Prostate gland (tissue), 2 donors: ENCODE results near the gene GNAS-AS1.

Source experiments
- CTCF ChIP-seq, 4 experiments: fragments of 200-600 bp in 2 of 4; fragments of 450-650 bp in 2 of 4; sonication (generic) in 2 of 4; IDR thresholded peaks; 1 replicate in 3 of 4; 2 replicates in 1 of 4; pipeline ENCODE4 v1.5.1; 2016 to 2019; ENCODE audit warnings: antibody characterized with exemption in 4 of 4, mild to moderate bottlenecking in 2 of 4, moderate library complexity in 2 of 4
- POLR2AphosphoS5 ChIP-seq: sonication (generic); formaldehyde crosslinking; IDR thresholded peaks from one replicate; pipeline ENCODE4 v1.6.1; 2017; ENCODE audit warnings: antibody characterized with exemption

GRCh38 chr20:58778760-58779159, 71.9 kb downstream of the GNAS-AS1 start:
- TF ChIP-seq CTCF (IDR thresholded peaks at IDR 0.05): no peak
- TF ChIP-seq POLR2AphosphoS5: no peak
